Stomach (tissue), 4 donors: Measurements from ENCODE around the gene SRI.

ENCODE experiments used
- POLR2A ChIP-seq, 4 donors: fragments of 450-650 bp; IDR thresholded peaks; one replicate each; pipeline ENCODE4 v1.6.1; 2016; ENCODE audit warnings: antibody characterized with exemption in 4 of 4, control low read depth in 2 of 4, mild to moderate bottlenecking in 1 of 4, moderate library complexity in 1 of 4
- POLR2AphosphoS5 ChIP-seq, 3 donors: sonication (generic); formaldehyde crosslinking; IDR thresholded peaks; one replicate each; pipeline ENCODE4 v1.6.1; 2016; ENCODE audit warnings: antibody characterized with exemption in 3 of 3
- TF ChIP-seq, protein P1 (sequence below), 7 experiments: fragments of 450-650 bp in 4 of 7; fragments of 200-600 bp in 3 of 7; sonication (generic) in 3 of 7; IDR thresholded peaks; one replicate each; pipeline ENCODE4 v1.5.1; 2016 to 2019; ENCODE audit warnings: antibody characterized with exemption in 7 of 7, control low read depth in 2 of 7, mild to moderate bottlenecking in 1 of 7

DNA sequence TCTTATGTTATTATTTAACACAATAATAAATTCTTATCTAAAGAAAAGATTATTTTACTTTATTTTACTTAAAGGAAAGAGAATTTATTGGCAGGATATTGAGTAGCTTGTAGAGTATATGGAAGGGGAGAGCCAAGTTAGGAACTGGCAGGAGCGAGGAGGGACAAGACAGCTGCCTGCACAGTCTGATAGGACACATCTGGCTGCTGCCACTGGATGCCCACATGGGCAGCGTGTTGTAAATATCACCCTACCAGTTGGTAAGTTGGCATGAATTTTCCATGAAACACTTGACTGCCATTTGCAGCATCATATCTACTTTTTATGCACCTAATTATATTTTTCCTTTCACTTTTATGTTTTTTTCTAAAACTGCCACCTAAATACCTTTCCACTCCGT, 19.6 kb downstream of the SRI start:
- TF ChIP-seq, protein P1, sequence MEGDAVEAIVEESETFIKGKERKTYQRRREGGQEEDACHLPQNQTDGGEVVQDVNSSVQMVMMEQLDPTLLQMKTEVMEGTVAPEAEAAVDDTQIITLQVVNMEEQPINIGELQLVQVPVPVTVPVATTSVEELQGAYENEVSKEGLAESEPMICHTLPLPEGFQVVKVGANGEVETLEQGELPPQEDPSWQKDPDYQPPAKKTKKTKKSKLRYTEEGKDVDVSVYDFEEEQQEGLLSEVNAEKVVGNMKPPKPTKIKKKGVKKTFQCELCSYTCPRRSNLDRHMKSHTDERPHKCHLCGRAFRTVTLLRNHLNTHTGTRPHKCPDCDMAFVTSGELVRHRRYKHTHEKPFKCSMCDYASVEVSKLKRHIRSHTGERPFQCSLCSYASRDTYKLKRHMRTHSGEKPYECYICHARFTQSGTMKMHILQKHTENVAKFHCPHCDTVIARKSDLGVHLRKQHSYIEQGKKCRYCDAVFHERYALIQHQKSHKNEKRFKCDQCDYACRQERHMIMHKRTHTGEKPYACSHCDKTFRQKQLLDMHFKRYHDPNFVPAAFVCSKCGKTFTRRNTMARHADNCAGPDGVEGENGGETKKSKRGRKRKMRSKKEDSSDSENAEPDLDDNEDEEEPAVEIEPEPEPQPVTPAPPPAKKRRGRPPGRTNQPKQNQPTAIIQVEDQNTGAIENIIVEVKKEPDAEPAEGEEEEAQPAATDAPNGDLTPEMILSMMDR (IDR thresholded peaks at IDR 0.05), result no peak
- no peak for TF ChIP-seq POLR2AphosphoS5 (IDR thresholded peaks at IDR 0.05)
- no peak for TF ChIP-seq POLR2A (IDR thresholded peaks at IDR 0.05)
